Stomach (tissue), 9 donors: Measurements from ENCODE around the gene CSH1. TPM values are rescaled to one million over a fixed set of nuclear protein-coding genes. Genes with fewer than 3 reads are reported as not detected.

Experiments
- DNase-seq, 2 donors: peaks; one replicate each; pipeline versions ENCODE4 v3.0.0 to v3.0.0-alpha.2; 2013 to 2019
- H3K27ac ChIP-seq, 5 donors: fragments of 200-600 bp in 4 of 5; sonication (generic) in 4 of 5; one replicate each; pipeline ENCODE4 v1.5.1; 2013 to 2019; ENCODE audit warnings: mild to moderate bottlenecking in 1 of 5, moderate library complexity in 1 of 5
- H3K27me3 ChIP-seq, 3 donors: fragments of 200-600 bp; sonication (generic); one replicate each; pipeline ENCODE4 v1.5.1; 2017 to 2019; ENCODE audit warnings: mixed run types in 1 of 3
- H3K36me3 ChIP-seq, 4 donors: fragments of 200-600 bp; sonication (generic); 1 replicate in 3 of 4; 2 replicates in 1 of 4; pipeline ENCODE4 v1.5.1; 2016 to 2019
- H3K4me1 ChIP-seq, 4 donors: fragments of 200-600 bp; sonication (generic); one replicate each; pipeline ENCODE4 v1.5.1; 2016 to 2019
- H3K4me3 ChIP-seq, 4 donors: fragments of 200-600 bp; sonication (generic) in 3 of 4; one replicate each; pipeline ENCODE4 v1.5.1; 2016 to 2019; ENCODE audit warnings: mild to moderate bottlenecking in 1 of 4
- H3K9me3 ChIP-seq, 4 donors: fragments of 200-600 bp; sonication (generic); one replicate each; pipeline ENCODE4 v1.5.1; 2016 to 2019
- EP300 ChIP-seq: sonication (generic); formaldehyde crosslinking; IDR thresholded peaks from one replicate; pipeline ENCODE4 v1.6.1; 2017; ENCODE audit warnings: antibody characterized with exemption
- POLR2A ChIP-seq, 4 donors: fragments of 450-650 bp; IDR thresholded peaks; one replicate each; pipeline ENCODE4 v1.6.1; 2016; ENCODE audit warnings: antibody characterized with exemption in 4 of 4, control low read depth in 2 of 4, mild to moderate bottlenecking in 1 of 4, moderate library complexity in 1 of 4
- POLR2AphosphoS5 ChIP-seq, 3 donors: sonication (generic); formaldehyde crosslinking; IDR thresholded peaks; one replicate each; pipeline ENCODE4 v1.6.1; 2016; ENCODE audit warnings: antibody characterized with exemption in 3 of 3
- WGBS, 5 donors: extraction: QIAGEN DNeasy Blood & Tissue Kit in 3 of 5; methylation state at CpG; one replicate each; pipeline versions ENCODE4 v1.1.5 to v1.1.7; 2013 to 2018; 5-methylcytosine and 5-hydroxymethylcytosine counted together
- intact Hi-C: fragments of 100-400 bp; cut with DNase I; formaldehyde crosslinking; loops from one replicate; pipeline ENCODE4 v1.15.1; 2023; ENCODE audit warnings: low total_unique reads
- polyA plus RNA-seq, 3 donors: library from polyadenylated mRNA; stranded (reverse); fragments of 200-250 nt; gene quantifications; one replicate each; pipeline ENCODE4 v1.2.3, GENCODE V29; 2013
- total RNA-seq, 5 donors: library from RNA; depleted of rRNA; stranded (reverse); fragments of >200 nt; gene quantifications; one replicate each; pipeline versions ENCODE4 v1.1.0 to v1.2.3, GENCODE V29; 2014 to 2016
- TF ChIP-seq, protein P1 (sequence below), 7 experiments: fragments of 450-650 bp in 4 of 7; fragments of 200-600 bp in 3 of 7; sonication (generic) in 3 of 7; IDR thresholded peaks; one replicate each; pipeline ENCODE4 v1.5.1; 2016 to 2019; ENCODE audit warnings: antibody characterized with exemption in 7 of 7, control low read depth in 2 of 7, mild to moderate bottlenecking in 1 of 7
- donor health status: healthy with polysubstance abuse.
- donor health status: Bipolar disorder and iron deficiency.
- donor health status: healthy.

CSH1 gene
- total and polyA plus RNA-seq, 8 donors, result not detected

GRCh38 chr17:63929860-63930766 is 33.7 kb upstream of the CSH1 start:
- peaks cover 0 to 6% (median 0%) of the 10 kb centered on the region in 3 donors for H3K27me3 ChIP-seq
- H3K9me3 ChIP-seq, result no peaks in the 10 kb centered on the region
- no peak for TF ChIP-seq POLR2A (IDR thresholded peaks at IDR 0.05)
- TF ChIP-seq EP300, result no peak
- TF ChIP-seq, protein P1, sequence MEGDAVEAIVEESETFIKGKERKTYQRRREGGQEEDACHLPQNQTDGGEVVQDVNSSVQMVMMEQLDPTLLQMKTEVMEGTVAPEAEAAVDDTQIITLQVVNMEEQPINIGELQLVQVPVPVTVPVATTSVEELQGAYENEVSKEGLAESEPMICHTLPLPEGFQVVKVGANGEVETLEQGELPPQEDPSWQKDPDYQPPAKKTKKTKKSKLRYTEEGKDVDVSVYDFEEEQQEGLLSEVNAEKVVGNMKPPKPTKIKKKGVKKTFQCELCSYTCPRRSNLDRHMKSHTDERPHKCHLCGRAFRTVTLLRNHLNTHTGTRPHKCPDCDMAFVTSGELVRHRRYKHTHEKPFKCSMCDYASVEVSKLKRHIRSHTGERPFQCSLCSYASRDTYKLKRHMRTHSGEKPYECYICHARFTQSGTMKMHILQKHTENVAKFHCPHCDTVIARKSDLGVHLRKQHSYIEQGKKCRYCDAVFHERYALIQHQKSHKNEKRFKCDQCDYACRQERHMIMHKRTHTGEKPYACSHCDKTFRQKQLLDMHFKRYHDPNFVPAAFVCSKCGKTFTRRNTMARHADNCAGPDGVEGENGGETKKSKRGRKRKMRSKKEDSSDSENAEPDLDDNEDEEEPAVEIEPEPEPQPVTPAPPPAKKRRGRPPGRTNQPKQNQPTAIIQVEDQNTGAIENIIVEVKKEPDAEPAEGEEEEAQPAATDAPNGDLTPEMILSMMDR (IDR thresholded peaks at IDR 0.05), result no peak
- no peak for TF ChIP-seq POLR2AphosphoS5 (IDR thresholded peaks at IDR 0.05)
- intact Hi-C loops, result loop anchor here (10.0 kb wide), 1 partner anchor 95 kb away; the partner anchor contains the start of gene ICAM2
- H3K4me1 ChIP-seq, result peaks cover 0 to 21% (median 0%) of the 10 kb centered on the region in 4 donors
- 85 to 89% (median 87%) methylated on average over 21 to 24 of the region's 24 CpGs for WGBS, 5 donors
- DNase-seq, result no peak
- peak overlapping the region in 1 of 4 donors; percentile 46 for H3K4me3 ChIP-seq
- H3K36me3 ChIP-seq, result no peaks in the 10 kb centered on the region
- H3K27ac ChIP-seq, result peak overlapping the region in 3 of 5 donors; percentile 15 to 42 (median 34)

GRCh38 chr17:63928966-63929695 is 32.8 kb upstream of the CSH1 start:
- Histone ChIP-seq H3K9me3 (no peaks in the 10 kb centered on the region), H3K4me1 (peaks cover 0 to 21% (median 0%) of the 10 kb centered on the region in 4 donors), H3K36me3 (no peaks in the 10 kb centered on the region), H3K4me3 (no peak overlapping the region), H3K27me3 (peaks cover 0 to 3% (median 0%) of the 10 kb centered on the region in 3 donors), H3K27ac (no peak overlapping the region)
- intact Hi-C loops, result no loop called here
- DNase-seq, result no peak
- WGBS, 5 donors, result 84 to 90% (median 88%) methylated on average over 4 to 10 of the region's 10 CpGs
- TF ChIP-seq, protein P1 (IDR thresholded peaks at IDR 0.05), result no peak
- TF ChIP-seq POLR2A (IDR thresholded peaks at IDR 0.05) (no peak), POLR2AphosphoS5 (IDR thresholded peaks at IDR 0.05) (no peak), EP300 (no peak)

GRCh38 chr17:63928172-63928666 is 31.8 kb upstream of the CSH1 start:
- 83 to 89% (median 87%) methylated on average over 10 of the region's 10 CpGs for WGBS, 5 donors
- no peaks in the 10 kb centered on the region for H3K36me3 ChIP-seq
- H3K4me3 ChIP-seq, result no peak overlapping the region
- H3K4me1 ChIP-seq, result peaks cover 0 to 21% (median 0%) of the 10 kb centered on the region in 4 donors
- TF ChIP-seq EP300, result no peak
- no peak for TF ChIP-seq POLR2A (IDR thresholded peaks at IDR 0.05)
- TF ChIP-seq, protein P1 (IDR thresholded peaks at IDR 0.05), result no peak
- TF ChIP-seq POLR2AphosphoS5 (IDR thresholded peaks at IDR 0.05), result no peak
- H3K9me3 ChIP-seq, result no peaks in the 10 kb centered on the region
- no peak for DNase-seq
- H3K27ac ChIP-seq, result no peak overlapping the region
- H3K27me3 ChIP-seq, result no peaks in the 10 kb centered on the region
- intact Hi-C loops, result no loop called here

GRCh38 chr17:63927464-63928171 is 31.2 kb upstream of the CSH1 start:
- Histone ChIP-seq H3K9me3 (no peaks in the 10 kb centered on the region), H3K27me3 (no peaks in the 10 kb centered on the region), H3K27ac (no peak overlapping the region), H3K36me3 (no peaks in the 10 kb centered on the region), H3K4me1 (peaks cover 0 to 21% (median 0%) of the 10 kb centered on the region in 4 donors), H3K4me3 (no peak overlapping the region)
- TF ChIP-seq POLR2AphosphoS5 (IDR thresholded peaks at IDR 0.05) (no peak), POLR2A (IDR thresholded peaks at IDR 0.05) (no peak), EP300 (no peak)
- TF ChIP-seq, protein P1 (IDR thresholded peaks at IDR 0.05), result no peak
- DNase-seq, result no peak
- 61 to 75% (median 70%) methylated on average over 6 to 8 of the region's 8 CpGs for WGBS, 5 donors
- intact Hi-C loops, result no loop called here
